ENCODE data around the gene CLNK. TPM values are rescaled to one million over a fixed set of nuclear protein-coding genes. Genes with fewer than 3 reads are reported as not detected.

CLNK gene
- total RNA-seq, 2 experiments from 2014 or later, result not detected

GRCh38 chr4:10565166-10565780 is 119.3 kb downstream of the CLNK start:
- no peak overlapping the region for H3K27ac Mint-ChIP-seq
- peaks cover 12% of the 10 kb centered on the region for H3K27me3 Mint-ChIP-seq
- H3K36me3 Mint-ChIP-seq, result no peaks in the 10 kb centered on the region
- H3K9me3 Mint-ChIP-seq, result no peaks in the 10 kb centered on the region
- DNase-seq (no peak), ATAC-seq (ENCODE audit: low read depth) (no peak)
- POLR2A ChIA-PET, result no interaction called here
- H3K4me1 Mint-ChIP-seq, result no peaks in the 10 kb centered on the region
- H3K4me3 Mint-ChIP-seq, result no peak overlapping the region

GRCh38 chr4:10554694-10555093 is 129.9 kb downstream of the CLNK start:
- Mint-ChIP-seq H3K36me3 (no peaks in the 10 kb centered on the region), H3K4me1 (no peaks in the 10 kb centered on the region), H3K27me3 (peaks cover 3% of the 10 kb centered on the region), H3K9me3 (no peaks in the 10 kb centered on the region), H3K4me3 (no peak overlapping the region), H3K27ac (no peak overlapping the region)
- DNase-seq, result no peak
- POLR2A ChIA-PET, result no interaction called here
- peak; percentile 30 for ATAC-seq (ENCODE audit: low read depth)

GRCh38 chr4:10554121-10554520 is 130.4 kb downstream of the CLNK start:
- no peaks in the 10 kb centered on the region for H3K4me1 Mint-ChIP-seq
- no peaks in the 10 kb centered on the region for H3K36me3 Mint-ChIP-seq
- no peak for ATAC-seq (ENCODE audit: low read depth)
- no peak for DNase-seq
- H3K9me3 Mint-ChIP-seq, result no peaks in the 10 kb centered on the region
- H3K27me3 Mint-ChIP-seq, result peaks cover 3% of the 10 kb centered on the region
- H3K27ac Mint-ChIP-seq, result no peak overlapping the region
- POLR2A ChIA-PET, result no interaction called here
- no peak overlapping the region for H3K4me3 Mint-ChIP-seq

GRCh38 chr4:10552591-10553280 is 131.8 kb downstream of the CLNK start:
- ATAC-seq (ENCODE audit: low read depth) (no peak), DNase-seq (no peak)
- Mint-ChIP-seq H3K36me3 (no peaks in the 10 kb centered on the region), H3K9me3 (no peaks in the 10 kb centered on the region), H3K4me3 (no peak overlapping the region), H3K27ac (no peak overlapping the region), H3K4me1 (peaks cover 8% of the 10 kb centered on the region), H3K27me3 (peaks cover 7% of the 10 kb centered on the region)
- POLR2A ChIA-PET, result no interaction called here

- DNase-seq (no peak), ATAC-seq (ENCODE audit: low read depth) (no peak)
- no peaks in the 10 kb centered on the region for H3K9me3 Mint-ChIP-seq
- H3K4me1 Mint-ChIP-seq, result no peaks in the 10 kb centered on the region
- H3K27ac Mint-ChIP-seq, result no peak overlapping the region
- POLR2A ChIA-PET, result no interaction called here
- H3K4me3 Mint-ChIP-seq, result no peak overlapping the region
- peaks cover 14% of the 10 kb centered on the region for H3K27me3 Mint-ChIP-seq
- H3K36me3 Mint-ChIP-seq, result no peaks in the 10 kb centered on the region
These were observed 148.7 kb downstream of the CLNK start for GRCh38 chr4:10535912-10536311.

GRCh38 chr4:10534820-10535219 is 149.7 kb downstream of the CLNK start:
- no peak overlapping the region for H3K4me3 Mint-ChIP-seq

GRCh38 chr4:10532155-10532554 is 152.4 kb downstream of the CLNK start:
- H3K4me3 Mint-ChIP-seq, result no peak overlapping the region
- ATAC-seq (ENCODE audit: low read depth) (no peak), DNase-seq (no peak)
- H3K4me1 Mint-ChIP-seq, result no peaks in the 10 kb centered on the region
- no peaks in the 10 kb centered on the region for H3K36me3 Mint-ChIP-seq
- peaks cover 14% of the 10 kb centered on the region for H3K27me3 Mint-ChIP-seq
- H3K27ac Mint-ChIP-seq, result no peak overlapping the region
- no peaks in the 10 kb centered on the region for H3K9me3 Mint-ChIP-seq
- POLR2A ChIA-PET, result no interaction called here

More at GRCh38 chr4:10534820-10535219, 149.7 kb downstream of the CLNK start:
- H3K4me1 Mint-ChIP-seq, result no peaks in the 10 kb centered on the region
- no peaks in the 10 kb centered on the region for H3K9me3 Mint-ChIP-seq
- POLR2A ChIA-PET, result no interaction called here
- no peaks in the 10 kb centered on the region for H3K36me3 Mint-ChIP-seq
- peaks cover 17% of the 10 kb centered on the region for H3K27me3 Mint-ChIP-seq
- ATAC-seq (ENCODE audit: low read depth) (no peak), DNase-seq (no peak)
- H3K27ac Mint-ChIP-seq, result no peak overlapping the region

GRCh38 chr4:10530137-10530786 is 154.3 kb downstream of the CLNK start:
- ATAC-seq (ENCODE audit: low read depth) (no peak), DNase-seq (no peak)
- no peaks in the 10 kb centered on the region for H3K36me3 Mint-ChIP-seq
- POLR2A ChIA-PET, result no interaction called here
- H3K27me3 Mint-ChIP-seq, result peaks cover 14% of the 10 kb centered on the region
- no peak overlapping the region for H3K4me3 Mint-ChIP-seq
- no peak overlapping the region for H3K27ac Mint-ChIP-seq
- no peaks in the 10 kb centered on the region for H3K9me3 Mint-ChIP-seq
- H3K4me1 Mint-ChIP-seq, result no peaks in the 10 kb centered on the region

- POLR2A ChIA-PET, result no interaction called here
- Mint-ChIP-seq H3K27ac (no peak overlapping the region), H3K36me3 (no peaks in the 10 kb centered on the region), H3K9me3 (no peaks in the 10 kb centered on the region), H3K4me3 (no peak overlapping the region), H3K27me3 (peaks cover 10% of the 10 kb centered on the region), H3K4me1 (no peaks in the 10 kb centered on the region)
- ATAC-seq (ENCODE audit: low read depth) (no peak), DNase-seq (no peak)
These were observed 155.1 kb downstream of the CLNK start for GRCh38 chr4:10529291-10530136.

- no peak for ATAC-seq (ENCODE audit: low read depth)
- DNase-seq, result no peak
- Mint-ChIP-seq H3K36me3 (no peaks in the 10 kb centered on the region), H3K27ac (no peak overlapping the region), H3K9me3 (no peaks in the 10 kb centered on the region), H3K27me3 (peaks cover 8% of the 10 kb centered on the region), H3K4me1 (no peaks in the 10 kb centered on the region), H3K4me3 (no peak overlapping the region)
- POLR2A ChIA-PET, result no interaction called here
These were observed 157.1 kb downstream of the CLNK start for GRCh38 chr4:10527438-10527837.

GRCh38 chr4:10526429-10527222 is 157.9 kb downstream of the CLNK start:
- Mint-ChIP-seq H3K27me3 (peaks cover 8% of the 10 kb centered on the region), H3K4me3 (no peak overlapping the region), H3K36me3 (no peaks in the 10 kb centered on the region), H3K9me3 (no peaks in the 10 kb centered on the region), H3K4me1 (no peaks in the 10 kb centered on the region), H3K27ac (no peak overlapping the region)
- DNase-seq (no peak), ATAC-seq (ENCODE audit: low read depth) (no peak)
- POLR2A ChIA-PET, result no interaction called here

GRCh38 chr4:10524196-10524833 is 160.3 kb downstream of the CLNK start:
- peaks cover 5% of the 10 kb centered on the region for H3K27me3 Mint-ChIP-seq
- H3K27ac Mint-ChIP-seq, result no peak overlapping the region
- H3K4me3 Mint-ChIP-seq, result no peak overlapping the region
- no peaks in the 10 kb centered on the region for H3K9me3 Mint-ChIP-seq
- ATAC-seq (ENCODE audit: low read depth) (no peak), DNase-seq (no peak)
- no peaks in the 10 kb centered on the region for H3K4me1 Mint-ChIP-seq
- POLR2A ChIA-PET, result no interaction called here
- H3K36me3 Mint-ChIP-seq, result no peaks in the 10 kb centered on the region

All from activated naive CD8-positive, alpha-beta T cell treated with anti-CD3 and anti-CD28 coated beads, Interleukin-2, amount 10 ng/mL, durations not matched to agents 7 days and 5 days (primary cell).